ENCODE results near the gene HUWE1. TPM values are rescaled to one million over a fixed set of nuclear protein-coding genes. Genes with fewer than 3 reads are reported as not detected.

The HUWE1 gene
- total and polyA plus RNA-seq, 2 experiments from 2014 or later, result 61.2 to 225 TPM

DNA sequence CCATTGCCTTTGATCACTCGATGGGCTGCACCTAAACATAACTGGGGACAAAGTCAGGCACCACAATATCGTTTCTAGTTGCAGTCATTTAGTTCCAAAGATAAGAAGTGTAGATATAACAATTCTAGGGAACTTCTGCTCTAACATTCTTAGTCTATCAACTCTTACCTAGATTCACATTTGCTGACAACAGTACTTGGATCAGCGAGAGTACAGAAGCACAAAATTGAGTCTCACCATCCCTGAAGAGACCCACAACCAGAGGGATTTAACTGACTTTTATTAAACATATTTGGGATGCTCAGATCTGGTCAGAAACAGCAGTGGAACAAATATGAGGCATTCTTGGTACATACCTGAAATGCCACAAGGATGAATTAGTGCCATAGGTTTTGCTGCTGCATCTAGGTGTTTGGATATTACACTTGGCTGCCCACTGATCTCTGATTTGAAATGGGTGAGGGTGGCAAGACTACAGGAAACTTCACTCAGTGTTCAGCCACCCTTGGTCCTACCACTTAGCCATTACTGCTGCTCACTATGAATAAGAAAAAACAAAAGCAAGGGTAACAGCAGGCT is 28.9 kb upstream of the HUWE1 start (continued):
- TF ChIP-seq ETS1 (IDR thresholded peaks at IDR 0.05) (no peak), NANOG (IDR thresholded peaks at IDR 0.05; ENCODE audit: borderline replicate concordance) (no peak), EZH2 (IDR thresholded peaks at IDR 0.05; ENCODE audit: low read depth, unreplicated experiment) (no peak), ZNF114 (CRISPR knock-in tag; IDR thresholded peaks at IDR 0.05) (no peak)
- TF ChIP-seq, protein P1, sequence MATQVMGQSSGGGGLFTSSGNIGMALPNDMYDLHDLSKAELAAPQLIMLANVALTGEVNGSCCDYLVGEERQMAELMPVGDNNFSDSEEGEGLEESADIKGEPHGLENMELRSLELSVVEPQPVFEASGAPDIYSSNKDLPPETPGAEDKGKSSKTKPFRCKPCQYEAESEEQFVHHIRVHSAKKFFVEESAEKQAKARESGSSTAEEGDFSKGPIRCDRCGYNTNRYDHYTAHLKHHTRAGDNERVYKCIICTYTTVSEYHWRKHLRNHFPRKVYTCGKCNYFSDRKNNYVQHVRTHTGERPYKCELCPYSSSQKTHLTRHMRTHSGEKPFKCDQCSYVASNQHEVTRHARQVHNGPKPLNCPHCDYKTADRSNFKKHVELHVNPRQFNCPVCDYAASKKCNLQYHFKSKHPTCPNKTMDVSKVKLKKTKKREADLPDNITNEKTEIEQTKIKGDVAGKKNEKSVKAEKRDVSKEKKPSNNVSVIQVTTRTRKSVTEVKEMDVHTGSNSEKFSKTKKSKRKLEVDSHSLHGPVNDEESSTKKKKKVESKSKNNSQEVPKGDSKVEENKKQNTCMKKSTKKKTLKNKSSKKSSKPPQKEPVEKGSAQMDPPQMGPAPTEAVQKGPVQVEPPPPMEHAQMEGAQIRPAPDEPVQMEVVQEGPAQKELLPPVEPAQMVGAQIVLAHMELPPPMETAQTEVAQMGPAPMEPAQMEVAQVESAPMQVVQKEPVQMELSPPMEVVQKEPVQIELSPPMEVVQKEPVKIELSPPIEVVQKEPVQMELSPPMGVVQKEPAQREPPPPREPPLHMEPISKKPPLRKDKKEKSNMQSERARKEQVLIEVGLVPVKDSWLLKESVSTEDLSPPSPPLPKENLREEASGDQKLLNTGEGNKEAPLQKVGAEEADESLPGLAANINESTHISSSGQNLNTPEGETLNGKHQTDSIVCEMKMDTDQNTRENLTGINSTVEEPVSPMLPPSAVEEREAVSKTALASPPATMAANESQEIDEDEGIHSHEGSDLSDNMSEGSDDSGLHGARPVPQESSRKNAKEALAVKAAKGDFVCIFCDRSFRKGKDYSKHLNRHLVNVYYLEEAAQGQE (IDR thresholded peaks at IDR 0.05; ENCODE audit: unreplicated experiment), result no peak

DNA sequence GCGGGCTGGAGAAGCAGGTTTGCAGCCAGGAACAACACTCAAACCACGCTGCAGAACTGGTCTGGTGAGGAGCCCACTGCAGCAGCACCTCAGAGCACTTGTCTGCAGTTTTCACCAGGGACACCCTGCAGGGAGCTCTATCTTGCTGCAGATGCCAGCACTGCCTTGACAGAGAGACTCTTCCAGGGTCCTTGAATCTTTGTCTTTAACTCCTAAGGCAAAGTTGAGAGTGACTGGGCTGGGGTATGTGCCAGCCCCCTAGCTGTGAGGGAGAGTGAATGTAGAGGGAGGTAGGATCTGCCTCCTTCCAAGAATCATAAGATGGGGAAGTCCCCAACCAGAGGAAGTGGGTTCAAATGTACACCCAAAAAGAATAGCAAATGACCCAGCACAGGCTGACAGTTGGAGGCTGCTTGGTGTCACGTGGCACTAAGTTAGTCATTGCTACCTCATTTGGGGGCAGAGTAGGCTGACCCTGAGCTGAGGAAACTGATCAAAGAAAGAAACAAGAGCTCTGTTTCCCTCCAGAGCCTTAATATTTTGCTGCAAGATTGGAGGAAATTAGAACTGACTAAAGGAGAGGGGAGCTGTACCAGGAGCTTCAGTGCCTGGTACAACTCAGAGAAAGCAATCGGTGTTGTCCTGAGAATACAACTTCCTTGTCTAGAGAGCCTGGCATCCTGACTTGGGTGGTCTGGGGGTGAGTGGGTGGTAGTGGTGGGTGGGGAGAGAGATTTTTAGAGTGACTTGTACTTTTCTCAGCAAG is 28.2 kb upstream of the HUWE1 start:
- ATAC-seq, result peak; percentile 85
- H3K4me1 ChIP-seq (ENCODE audit: insufficient read depth), result no peaks in the 10 kb centered on the region
- H3K4me3 ChIP-seq, result no peak overlapping the region
- H3K4me3 Mint-ChIP-seq, result no peak overlapping the region
- TF ChIP-seq ETS1 (IDR thresholded peaks at IDR 0.05), result no peak
- TF ChIP-seq ZNF331 (CRISPR knock-in tag; IDR thresholded peaks at IDR 0.05; ENCODE audit: low read depth), result no peak
- H3K27me3 ChIP-seq (ENCODE audit: insufficient read depth), result no peaks in the 10 kb centered on the region
- peak; percentile 15 for DNase-seq (ENCODE audit: low spot score)
- no peak overlapping the region for H2AFZ ChIP-seq
- no peak overlapping the region for H3K27ac ChIP-seq (ENCODE audit: low read depth)
- no peak overlapping the region for H3K27ac Mint-ChIP-seq
- no peaks in the 10 kb centered on the region for H3K9me3 Mint-ChIP-seq
- H4K20me1 ChIP-seq (replicated peaks; ENCODE audit: insufficient read depth), result no peaks in the 10 kb centered on the region
- H3K36me3 ChIP-seq (ENCODE audit: insufficient read depth), result no peaks in the 10 kb centered on the region
- H3K4me2 ChIP-seq, result no peak overlapping the region
- no peaks in the 10 kb centered on the region for H3K36me3 Mint-ChIP-seq (ENCODE audit: low read depth)
- H3K27me3 Mint-ChIP-seq (ENCODE audit: insufficient read depth, low read depth, poor library complexity), result peaks cover 5% of the 10 kb centered on the region
- no peaks in the 10 kb centered on the region for H3K79me2 ChIP-seq (replicated peaks; ENCODE audit: insufficient read depth)
- no peaks in the 10 kb centered on the region for H3K9me2 ChIP-seq (ENCODE audit: insufficient read depth)
- H3K4me1 Mint-ChIP-seq, result peaks cover 20% of the 10 kb centered on the region
- no peaks in the 10 kb centered on the region for H3F3A ChIP-seq (replicated peaks; ENCODE audit: low read depth)

Data from GM23338 (cell line).